GM12878 (cell line): ENCODE measurements around the gene SCRN3. TPM values are rescaled to one million over a fixed set of nuclear protein-coding genes. Genes with fewer than 3 reads are reported as not detected.

Experiments used
- ATAC-seq: fragments of 200-7000 bp; cut with Tn5 transposase; 3 replicates; pipeline ENCODE4 v1.9.1; 2020; ENCODE audit warnings: mild to moderate bottlenecking, moderate library complexity
- BruUV-seq: library from RNA; stranded (reverse); fragments of 400-500 nt; replicated peaks from 2 replicates; lab custom pipeline; 2021; lab: Mats Ljungman, UMichigan
- CTCF ChIA-PET: fragments of 300-600 bp; sonication (Branson Sonifier 250); formaldehyde crosslinking; extraction: SDS; loops from one replicate; lab custom pipeline; 2021; ENCODE audit warnings: inconsistent platforms; lab: Yijun Ruan, JAX
- POLR2A ChIA-PET: fragments of 350-600 bp; formaldehyde crosslinking; extraction: SDS; loops from one replicate; lab custom pipeline; 2021; ENCODE audit warnings: inconsistent platforms; lab: Charles Lee
- RAD21 ChIA-PET: fragments of 300-600 bp; sonication (Branson Sonifier 250); formaldehyde crosslinking; loops from one replicate; lab custom pipeline; 2023; ENCODE audit warnings: antibody characterized with exemption; ENCODE audit not compliant: unreplicated experiment; lab: Charles Lee
- SMC1A ChIA-PET: fragments of 300-600 bp; sonication (Branson Sonifier 250); formaldehyde crosslinking; loops from one replicate; lab custom pipeline; 2023; ENCODE audit not compliant: unreplicated experiment, uncharacterized antibody; lab: Charles Lee
- DNase-seq: peaks from one replicate; pipeline ENCODE4 v3.0.0-alpha.2; 2011; ENCODE audit warnings: low read depth, low spot score
- FAIRE-seq: peaks from 3 replicates; lab custom pipeline; 2011; peaks lifted over from hg19 to GRCh38; lab: Jason Lieb, UNC
- H2AFZ ChIP-seq: 2 replicates; pipeline ENCODE4 v1.6.0; 2011; ENCODE audit warnings: low read depth, low read length, control low read depth; ENCODE audit not compliant: control insufficient read depth
- H3K27ac ChIP-seq: 2 replicates; pipeline ENCODE4 v1.5.1; 2011; ENCODE audit warnings: control low read depth; ENCODE audit not compliant: control insufficient read depth, insufficient read depth
- H3K27me3 ChIP-seq, 2 experiments: replicated peaks in 1 of 2; 2 replicates each; pipeline versions ENCODE4 v1.6.0 to v1.6.1; 2011; ENCODE audit warnings: low read length in 1 of 2; ENCODE audit not compliant: control insufficient read depth in 2 of 2, insufficient read depth in 2 of 2
- H3K36me3 ChIP-seq, 2 experiments: 2 replicates each; pipeline ENCODE4 v1.5.1; 2011; ENCODE audit warnings: low read length in 1 of 2; ENCODE audit not compliant: control insufficient read depth in 2 of 2, insufficient read depth in 2 of 2
- H3K4me1 ChIP-seq: 2 replicates; pipeline ENCODE4 v1.6.1; 2011; ENCODE audit warnings: mild to moderate bottlenecking, low read length, moderate library complexity, mixed read lengths; ENCODE audit not compliant: control insufficient read depth, insufficient read depth
- H3K4me2 ChIP-seq: 2 replicates; pipeline ENCODE4 v1.6.0; 2011; ENCODE audit warnings: control low read depth; ENCODE audit not compliant: control insufficient read depth, insufficient read depth
- H3K4me3 ChIP-seq: fragments of 200-600 bp; sonication (generic); 2 replicates; pipeline ENCODE4 v1.5.1; 2016
- H3K79me2 ChIP-seq: 2 replicates; pipeline ENCODE4 v1.6.0; 2011; ENCODE audit warnings: low read length; ENCODE audit not compliant: control insufficient read depth, insufficient read depth
- H3K9ac ChIP-seq: 2 replicates; pipeline ENCODE4 v1.8.0; 2011; ENCODE audit warnings: low read length, control low read depth, mixed read lengths; ENCODE audit not compliant: control insufficient read depth, insufficient read depth
- H3K9me3 ChIP-seq: replicated peaks from 3 replicates; pipeline ENCODE4 v1.5.1; 2011; ENCODE audit warnings: mild to moderate bottlenecking, low read length; ENCODE audit not compliant: control insufficient read depth, insufficient read depth
- H4K20me1 ChIP-seq: 2 replicates; pipeline ENCODE4 v1.6.0; 2011; ENCODE audit not compliant: control insufficient read depth, insufficient read depth
- BHLHE40 ChIP-seq, 2 experiments: fragments of 450-650 bp in 1 of 2; IDR thresholded peaks; 2 replicates each; pipeline ENCODE4 v1.6.1; 2011 to 2017; ENCODE audit warnings: low read depth in 2 of 2, borderline replicate concordance in 1 of 2, improper control_type of control experiment in 1 of 2, low read length in 1 of 2, mild to moderate bottlenecking in 1 of 2
- ELK1 ChIP-seq: IDR thresholded peaks from 2 replicates; pipeline ENCODE4 v1.6.1; 2012; ENCODE audit warnings: low read depth, low read length, improper control_type of control experiment
- NFYB ChIP-seq: IDR thresholded peaks from 2 replicates; pipeline ENCODE4 v1.6.1; 2011; ENCODE audit warnings: low read depth, mild to moderate bottlenecking, low read length, improper control_type of control experiment, moderate library complexity; ENCODE audit not compliant: insufficient read depth
- RBBP5 ChIP-seq: fragments of 200-600 bp; sonication (generic); conservative IDR thresholded peaks from 2 replicates; pipeline ENCODE4 v1.6.1; 2016
- SREBF1 ChIP-seq: IDR thresholded peaks from 2 replicates; pipeline ENCODE4 v1.6.1; 2012; ENCODE audit warnings: mild to moderate bottlenecking, low read length
- SRF ChIP-seq, 2 experiments: IDR thresholded peaks; 2 replicates each; pipeline ENCODE4 v1.6.1; 2011; ENCODE audit warnings: low read depth in 2 of 2, low read length in 2 of 2, mild to moderate bottlenecking in 1 of 2, moderate library complexity in 1 of 2
- WGBS: methylation state at CpG from one replicate; pipeline ENCODE4 v1.1.6; 2016; ENCODE audit warnings: low lambda C conversion rate; ENCODE audit not compliant: insufficient replicate concordance, insufficient coverage; ENCODE audit errors: missing lambda C conversion rate; 5-methylcytosine and 5-hydroxymethylcytosine counted together
- in situ Hi-C: fragments of 300-500 bp; cut with MboI; formaldehyde crosslinking; loops from 9 replicates; pipeline ENCODE4 v1.14.3; 2018; ENCODE audit warnings: mixed read lengths
- intact Hi-C: fragments of 100-400 bp; cut with micrococcal nuclease; formaldehyde crosslinking; loops from one replicate; pipeline ENCODE4 v1.14.2; 2022; ENCODE audit not compliant: unreplicated experiment
- polyA plus RNA-seq, 11 experiments: library from polyadenylated mRNA; depleted of rRNA in 4 of 11; unstranded in 6 of 11; stranded (reverse) in 5 of 11; fragments of >200 nt; fragmentation: Nextera tagmentation in 4 of 11; fragmentation: Illumina TruSeq in 1 of 11; extraction: Ambion mirVana in 4 of 11; extraction: Trizol in 1 of 11; gene quantifications; 1 replicate in 1 of 11; 2 replicates in 10 of 11; pipeline versions ENCODE4 v1.2.1 to v1.2.3, GENCODE V29; 2011 to 2016; ENCODE audit warnings: inconsistent platforms in 2 of 11, missing spikeins in 2 of 11, low read depth in 1 of 11
- total RNA-seq, 4 experiments: library from RNA; depleted of rRNA in 3 of 4; stranded (reverse); fragments of >200 nt in 3 of 4; fragmentation: Illumina TruSeq in 1 of 4; extraction: Trizol in 1 of 4; gene quantifications; 2 replicates each; pipeline versions ENCODE4 v1.2.1 to v1.2.3, GENCODE V29; 2013 to 2021
- TF ChIP-seq, protein P1 (sequence below): IDR thresholded peaks from 2 replicates; pipeline ENCODE4 v1.6.1; 2011; ENCODE audit warnings: low read depth, mild to moderate bottlenecking, low read length, moderate library complexity, borderline replicate concordance; ENCODE audit errors: extremely low read depth
- TF ChIP-seq, protein P2 (sequence below): IDR thresholded peaks from 2 replicates; pipeline ENCODE4 v1.6.1; 2012; ENCODE audit warnings: low read depth, low read length, improper control_type of control experiment
- TF ChIP-seq, protein P3 (sequence below): IDR thresholded peaks from 2 replicates; pipeline ENCODE4 v1.6.1; 2011; ENCODE audit warnings: borderline replicate concordance, low read depth, mild to moderate bottlenecking, moderate library complexity, low read length; ENCODE audit not compliant: insufficient read depth, poor library complexity, severe bottlenecking
- TF ChIP-seq, protein P4 (sequence below): IDR thresholded peaks from 2 replicates; pipeline ENCODE4 v1.6.1; 2011; ENCODE audit warnings: borderline replicate concordance, low read depth, mild to moderate bottlenecking, moderate library complexity, mixed read lengths, low read length; ENCODE audit not compliant: insufficient read depth; ENCODE audit errors: extremely low read length

SCRN3 gene
- total and polyA plus RNA-seq, 10 of the 15 experiments (the other 5 are each of a cell fraction or from before 2014, with no cell fraction given) = 5.7 to 16.0 (median 13.0) TPM

DNA sequence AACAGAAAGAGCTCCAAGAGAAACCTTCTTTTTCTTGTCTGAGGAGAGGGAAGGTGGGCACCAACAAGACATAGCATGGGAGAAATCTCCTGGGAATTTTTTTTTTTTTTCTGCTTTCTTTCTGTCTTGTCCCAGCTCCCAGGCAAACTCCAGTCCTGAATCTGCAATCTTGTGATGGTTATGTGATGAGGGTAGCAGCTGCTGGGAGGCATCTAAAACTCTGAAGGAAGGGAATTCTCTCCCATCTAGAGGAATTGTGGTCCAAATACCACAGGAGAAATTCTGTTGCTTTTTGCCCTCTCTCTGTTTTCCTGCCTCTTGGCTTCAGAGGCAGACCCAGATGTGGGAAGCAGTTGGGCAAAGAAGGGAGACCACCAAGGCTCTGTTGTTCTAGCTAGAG lies 16.7 kb downstream of the SCRN3 start:
- BruUV-seq = no TSS peak
- POLR2A ChIA-PET = interaction anchor here (0.6 kb wide), 1 partner anchor 22 kb away, joined by 3 read pairs; no protein-coding TSS in a partner anchor
- H3K79me2 ChIP-seq = no peaks in the 10 kb centered on the region
- H3K4me3 ChIP-seq = no peak overlapping the region
- no peaks in the 10 kb centered on the region for H3K4me1 ChIP-seq
- H3K4me2 ChIP-seq = no peak overlapping the region
- H3K36me3 ChIP-seq = peaks cover 0 to 3% of the 10 kb centered on the region in 2 experiments; a peak in 2 of 4 replicates
- CTCF ChIA-PET = interaction anchor here (1.0 kb wide), 1 partner anchor 11 kb away, joined by 3 read pairs; no protein-coding TSS in a partner anchor
- ATAC-seq (no peak), FAIRE-seq (no peak), DNase-seq (no peak)
- TF ChIP-seq SREBF1 (no peak), RBBP5 (no peak)
- RAD21 ChIA-PET = no interaction called here
- no peak overlapping the region for H3K9ac ChIP-seq
- H4K20me1 ChIP-seq = no peaks in the 10 kb centered on the region
- H2AFZ ChIP-seq = no peak overlapping the region
- no peak overlapping the region for H3K27ac ChIP-seq
- SMC1A ChIA-PET = interaction anchor here (0.6 to 1.4 kb wide), 3 partner anchors 9 to 122 kb away, joined by 3 to 4 read pairs (median 3); no protein-coding TSS in a partner anchor
- no peaks in the 10 kb centered on the region for H3K9me3 ChIP-seq
- in situ Hi-C loops = no loop called here
- H3K27me3 ChIP-seq = no peaks in the 10 kb centered on the region
- intact Hi-C loops = no loop called here

GRCh38 chr2:174428214-174428613 lies 32.7 kb downstream of the SCRN3 start:
- 100% methylated on average over 1 of the region's 1 CpG for WGBS
- Histone ChIP-seq H3K4me3 (no peak overlapping the region), H3K4me2 (no peak overlapping the region), H2AFZ (no peak overlapping the region), H3K9me3 (no peaks in the 10 kb centered on the region), H4K20me1 (no peaks in the 10 kb centered on the region), H3K4me1 (no peaks in the 10 kb centered on the region), H3K27ac (no peak overlapping the region), H3K9ac (no peak overlapping the region), H3K79me2 (no peaks in the 10 kb centered on the region), H3K27me3 (no peaks in the 10 kb centered on the region), H3K36me3 (peaks cover 0 to 3% of the 10 kb centered on the region in 2 experiments; a peak in 2 of 4 replicates)
- no peak for FAIRE-seq
- RAD21 ChIA-PET = no interaction called here
- CTCF ChIA-PET = no interaction called here
- BruUV-seq = no TSS peak
- intact Hi-C loops = no loop called here
- no peak for TF ChIP-seq NFYB
- TF ChIP-seq, protein P1, sequence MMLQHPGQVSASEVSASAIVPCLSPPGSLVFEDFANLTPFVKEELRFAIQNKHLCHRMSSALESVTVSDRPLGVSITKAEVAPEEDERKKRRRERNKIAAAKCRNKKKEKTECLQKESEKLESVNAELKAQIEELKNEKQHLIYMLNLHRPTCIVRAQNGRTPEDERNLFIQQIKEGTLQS = no peak
- no peak for TF ChIP-seq BHLHE40 (IDR thresholded peaks at IDR 0.05; ENCODE audit: borderline replicate concordance in 1 of 2, low read depth in 2 of 2, low read length in 1 of 2)
- TF ChIP-seq, protein P2, sequence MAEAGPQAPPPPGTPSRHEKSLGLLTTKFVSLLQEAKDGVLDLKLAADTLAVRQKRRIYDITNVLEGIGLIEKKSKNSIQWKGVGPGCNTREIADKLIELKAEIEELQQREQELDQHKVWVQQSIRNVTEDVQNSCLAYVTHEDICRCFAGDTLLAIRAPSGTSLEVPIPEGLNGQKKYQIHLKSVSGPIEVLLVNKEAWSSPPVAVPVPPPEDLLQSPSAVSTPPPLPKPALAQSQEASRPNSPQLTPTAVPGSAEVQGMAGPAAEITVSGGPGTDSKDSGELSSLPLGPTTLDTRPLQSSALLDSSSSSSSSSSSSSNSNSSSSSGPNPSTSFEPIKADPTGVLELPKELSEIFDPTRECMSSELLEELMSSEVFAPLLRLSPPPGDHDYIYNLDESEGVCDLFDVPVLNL = no peak
- TF ChIP-seq, protein P3, sequence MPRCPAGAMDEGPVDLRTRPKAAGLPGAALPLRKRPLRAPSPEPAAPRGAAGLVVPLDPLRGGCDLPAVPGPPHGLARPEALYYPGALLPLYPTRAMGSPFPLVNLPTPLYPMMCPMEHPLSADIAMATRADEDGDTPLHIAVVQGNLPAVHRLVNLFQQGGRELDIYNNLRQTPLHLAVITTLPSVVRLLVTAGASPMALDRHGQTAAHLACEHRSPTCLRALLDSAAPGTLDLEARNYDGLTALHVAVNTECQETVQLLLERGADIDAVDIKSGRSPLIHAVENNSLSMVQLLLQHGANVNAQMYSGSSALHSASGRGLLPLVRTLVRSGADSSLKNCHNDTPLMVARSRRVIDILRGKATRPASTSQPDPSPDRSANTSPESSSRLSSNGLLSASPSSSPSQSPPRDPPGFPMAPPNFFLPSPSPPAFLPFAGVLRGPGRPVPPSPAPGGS = no peak
- TF ChIP-seq, protein P4, sequence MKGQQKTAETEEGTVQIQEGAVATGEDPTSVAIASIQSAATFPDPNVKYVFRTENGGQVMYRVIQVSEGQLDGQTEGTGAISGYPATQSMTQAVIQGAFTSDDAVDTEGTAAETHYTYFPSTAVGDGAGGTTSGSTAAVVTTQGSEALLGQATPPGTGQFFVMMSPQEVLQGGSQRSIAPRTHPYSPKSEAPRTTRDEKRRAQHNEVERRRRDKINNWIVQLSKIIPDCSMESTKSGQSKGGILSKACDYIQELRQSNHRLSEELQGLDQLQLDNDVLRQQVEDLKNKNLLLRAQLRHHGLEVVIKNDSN = no peak
- no peak for TF ChIP-seq ELK1
- no peak for TF ChIP-seq SRF (IDR thresholded peaks at IDR 0.05; ENCODE audit: low read depth in 2 of 2, low read length in 2 of 2)
- in situ Hi-C loops = no loop called here
- SMC1A ChIA-PET = interaction anchor here (1.4 kb wide), 1 partner anchor 14 kb away, joined by 3 read pairs; no protein-coding TSS in a partner anchor
- DNase-seq = no peak
- ATAC-seq = no peak
- POLR2A ChIA-PET = no interaction called here
